GM21528 (cell line): ENCODE data around the gene TRMO.

Source experiments
- ATAC-seq: cut with Tn5 transposase; IDR thresholded peaks from one replicate; pipeline ENCODE4 v1.9.1; 2021; ENCODE audit warnings: mild to moderate bottlenecking, moderate library complexity; ENCODE audit not compliant: unreplicated experiment, low FRiP score

TRMO gene

GRCh38 chr9:97906236-97906831 lies 16.0 kb downstream of the TRMO start:
- ATAC-seq, result no peak

- ATAC-seq, result no peak
These were observed 17.1 kb downstream of the TRMO start for GRCh38 chr9:97905228-97905627.

- ATAC-seq, result no peak
These were observed 17.6 kb downstream of the TRMO start for GRCh38 chr9:97904725-97905124.

- no peak for ATAC-seq
These were observed 19.1 kb downstream of the TRMO start for GRCh38 chr9:97903177-97903576.

GRCh38 chr9:97900738-97901565 lies 21.3 kb downstream of the TRMO start:
- ATAC-seq, result no peak

- no peak for ATAC-seq
These were observed 22.1 kb downstream of the TRMO start for GRCh38 chr9:97900103-97900737.

- no peak for ATAC-seq
These were observed 26.5 kb downstream of the TRMO start for GRCh38 chr9:97895695-97896332.

GRCh38 chr9:97895211-97895610 lies 27.1 kb downstream of the TRMO start:
- no peak for ATAC-seq

GRCh38 chr9:97892421-97892820 lies 29.9 kb downstream of the TRMO start:
- no peak for ATAC-seq

- ATAC-seq, result no peak
These were observed 30.6 kb downstream of the TRMO start for GRCh38 chr9:97891736-97892135.

GRCh38 chr9:97889941-97890887 lies 32.1 kb downstream of the TRMO start:
- ATAC-seq, result no peak

- ATAC-seq, result no peak
These were observed 42.0 kb downstream of the TRMO start for GRCh38 chr9:97880336-97880735.

GRCh38 chr9:97876061-97876460 lies 46.2 kb downstream of the TRMO start:
- no peak for ATAC-seq

GRCh38 chr9:97875111-97875510 lies 47.2 kb downstream of the TRMO start:
- no peak for ATAC-seq

- ATAC-seq, result no peak
These were observed 47.7 kb downstream of the TRMO start for GRCh38 chr9:97874624-97875023.

GRCh38 chr9:97873882-97874281 lies 48.4 kb downstream of the TRMO start:
- no peak for ATAC-seq

- ATAC-seq, result no peak
These were observed 48.9 kb downstream of the TRMO start for GRCh38 chr9:97873425-97873824.

- ATAC-seq, result no peak
These were observed 53.4 kb downstream of the TRMO start for GRCh38 chr9:97868859-97869258.

- no peak for ATAC-seq
These were observed 55.5 kb downstream of the TRMO start for GRCh38 chr9:97866848-97867247.

- no peak for ATAC-seq
These were observed 56.0 kb downstream of the TRMO start for GRCh38 chr9:97866300-97866699.
